ENCODE measurements around the gene NAA35. TPM values are rescaled to one million over a fixed set of nuclear protein-coding genes. Genes with fewer than 3 reads are reported as not detected.

Gene NAA35
- total and polyA plus RNA-seq, 2 donors (not counting 3 experiments of a cell fraction or from before 2014, with no cell fraction given), result 7.9 to 22.5 TPM

- Histone ChIP-seq H3K79me2 (ENCODE audit: control insufficient read depth, insufficient read depth, low read length) (no peaks in the 10 kb centered on the region), H3K4me3 (replicated peaks in 1 of 3; ENCODE audit: insufficient read depth in 1 of 3, low read depth in 1 of 3, low read length in 3 of 3) (no peak overlapping the region), H2AFZ (ENCODE audit: low read depth, low read length) (no peak overlapping the region), H3K9me1 (replicated peaks; ENCODE audit: control insufficient read depth, extremely low read depth, insufficient read depth, low read length) (no peaks in the 10 kb centered on the region), H3K4me1 (ENCODE audit: control insufficient read depth, extremely low read depth, insufficient read depth, low read length) (no peaks in the 10 kb centered on the region), H3K9me3 (replicated peaks; ENCODE audit: control insufficient read depth, insufficient read depth, low read length) (no peaks in the 10 kb centered on the region), H3K27me3 (ENCODE audit: control insufficient read depth in 2 of 2, insufficient read depth in 2 of 2, low read length in 2 of 2) (no peaks in the 10 kb centered on the region), H3K9ac (replicated peaks; ENCODE audit: extremely low read depth, insufficient read depth, low read length) (no peak overlapping the region), H3K36me3 (ENCODE audit: control insufficient read depth in 2 of 2, extremely low read depth in 1 of 2, insufficient read depth in 2 of 2, low read length in 2 of 2) (peaks cover 3 to 4% of the 10 kb centered on the region in 2 experiments), H3K4me2 (ENCODE audit: insufficient read depth, low read length) (no peak overlapping the region), H4K20me1 (replicated peaks; ENCODE audit: control insufficient read depth, extremely low read depth, insufficient read depth, low read length) (no peaks in the 10 kb centered on the region), H3K27ac (ENCODE audit: insufficient read depth, low read depth, low read length) (no peak overlapping the region)
- dilution Hi-C loops (cut with MboI; ENCODE audit: extremely low pct_ligation_motif_present, low sequenced_read_pairs), result no loop called here
- ChIA-PET CTCF (interaction anchor here (1.0 kb wide), 1 partner anchor 12 kb away, joined by 3 read pairs; no protein-coding TSS in a partner anchor), POLR2A (no interaction called here)
- no TSS peak for BruUV-seq (replicated peaks)
- FAIRE-seq, result no peak
- no peak for DNase-seq (ENCODE audit: low read depth, low spot score)
- intact Hi-C loops (cut with micrococcal nuclease), result no loop called here
- TF ChIP-seq CTCF (IDR thresholded peaks at IDR 0.05; ENCODE audit: extremely low read depth in 1 of 2, insufficient read depth in 1 of 2, low read depth in 1 of 2, low read length in 2 of 2), result no peak
- no peak for TF ChIP-seq GATA2 (IDR thresholded peaks at IDR 0.05; ENCODE audit: insufficient read depth, insufficient read length, low read depth, low read length)
- no peak for TF ChIP-seq MAX (IDR thresholded peaks at IDR 0.05; ENCODE audit: insufficient read depth, insufficient read length)
- TF ChIP-seq POLR2AphosphoS5 (IDR thresholded peaks at IDR 0.05; ENCODE audit: insufficient read depth, low read depth, low read length), result no peak
- no peak for TF ChIP-seq FOS (IDR thresholded peaks at IDR 0.05; ENCODE audit: borderline replicate concordance, insufficient read depth, low read length)
- no peak for TF ChIP-seq EZH2 (IDR thresholded peaks at IDR 0.05; ENCODE audit: borderline replicate concordance, low read depth, low read length, severe bottlenecking)
- TF ChIP-seq JUN (IDR thresholded peaks at IDR 0.05; ENCODE audit: borderline replicate concordance, insufficient read depth, insufficient read length, low read depth), result no peak
- no peak for TF ChIP-seq POLR2A (IDR thresholded peaks at IDR 0.05; ENCODE audit: low read depth, low read length)
- TF ChIP-seq MYC (IDR thresholded peaks at IDR 0.05; ENCODE audit: low read depth, low read length), result no peak
Measured at GRCh38 chr9:85994191-85994590, 53.2 kb downstream of the NAA35 start.
